ENCODE measurements around the gene RGS6. TPM values are rescaled to one million over a fixed set of nuclear protein-coding genes. Genes with fewer than 3 reads are reported as not detected.

The RGS6 gene
- total RNA-seq, 1 experiment from 2014 or later, result not detected

DNA sequence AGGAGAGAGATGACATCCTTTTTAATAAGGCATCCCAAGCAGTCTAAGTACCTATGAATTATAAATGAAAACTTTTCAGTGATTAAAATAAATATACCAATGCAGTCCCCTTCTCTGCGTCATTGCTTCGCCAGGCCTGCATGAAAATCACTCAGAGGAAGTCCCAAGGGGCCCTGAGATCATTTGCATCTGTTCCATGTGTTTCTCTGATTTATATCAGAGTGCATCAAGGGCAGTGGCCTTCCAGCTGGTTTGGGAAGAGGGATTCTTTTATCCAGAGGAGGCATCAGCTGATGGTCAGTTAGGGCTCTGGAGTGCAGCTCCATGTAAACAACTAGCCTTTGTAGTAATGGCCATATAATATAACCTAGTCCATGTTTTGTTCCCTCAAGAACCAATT, 210.1 kb downstream of the RGS6 start:
- peaks cover 13% of the 10 kb centered on the region for H3K27me3 Mint-ChIP-seq (ENCODE audit: unreplicated experiment)
- H3K9me3 Mint-ChIP-seq (ENCODE audit: low read depth, unreplicated experiment), result peaks cover 3% of the 10 kb centered on the region
- DNase-seq, result no peak
- TF ChIP-seq, protein P1, sequence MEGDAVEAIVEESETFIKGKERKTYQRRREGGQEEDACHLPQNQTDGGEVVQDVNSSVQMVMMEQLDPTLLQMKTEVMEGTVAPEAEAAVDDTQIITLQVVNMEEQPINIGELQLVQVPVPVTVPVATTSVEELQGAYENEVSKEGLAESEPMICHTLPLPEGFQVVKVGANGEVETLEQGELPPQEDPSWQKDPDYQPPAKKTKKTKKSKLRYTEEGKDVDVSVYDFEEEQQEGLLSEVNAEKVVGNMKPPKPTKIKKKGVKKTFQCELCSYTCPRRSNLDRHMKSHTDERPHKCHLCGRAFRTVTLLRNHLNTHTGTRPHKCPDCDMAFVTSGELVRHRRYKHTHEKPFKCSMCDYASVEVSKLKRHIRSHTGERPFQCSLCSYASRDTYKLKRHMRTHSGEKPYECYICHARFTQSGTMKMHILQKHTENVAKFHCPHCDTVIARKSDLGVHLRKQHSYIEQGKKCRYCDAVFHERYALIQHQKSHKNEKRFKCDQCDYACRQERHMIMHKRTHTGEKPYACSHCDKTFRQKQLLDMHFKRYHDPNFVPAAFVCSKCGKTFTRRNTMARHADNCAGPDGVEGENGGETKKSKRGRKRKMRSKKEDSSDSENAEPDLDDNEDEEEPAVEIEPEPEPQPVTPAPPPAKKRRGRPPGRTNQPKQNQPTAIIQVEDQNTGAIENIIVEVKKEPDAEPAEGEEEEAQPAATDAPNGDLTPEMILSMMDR (IDR thresholded peaks at IDR 0.05; ENCODE audit: unreplicated experiment), result no peak
- H3K27ac Mint-ChIP-seq (ENCODE audit: unreplicated experiment), result no peak overlapping the region
- BruUV-seq (replicated peaks), result no TSS peak
- H3K36me3 Mint-ChIP-seq (ENCODE audit: insufficient read depth, unreplicated experiment), result no peaks in the 10 kb centered on the region
- no peaks in the 10 kb centered on the region for H3K4me1 Mint-ChIP-seq (ENCODE audit: low read depth, unreplicated experiment)
- no peak overlapping the region for H3K4me3 Mint-ChIP-seq (ENCODE audit: low read depth, unreplicated experiment)
- intact Hi-C loops (cut with micrococcal nuclease; ENCODE audit: unreplicated experiment), result no loop called here
- CTCF ChIA-PET, result no interaction called here

DNA sequence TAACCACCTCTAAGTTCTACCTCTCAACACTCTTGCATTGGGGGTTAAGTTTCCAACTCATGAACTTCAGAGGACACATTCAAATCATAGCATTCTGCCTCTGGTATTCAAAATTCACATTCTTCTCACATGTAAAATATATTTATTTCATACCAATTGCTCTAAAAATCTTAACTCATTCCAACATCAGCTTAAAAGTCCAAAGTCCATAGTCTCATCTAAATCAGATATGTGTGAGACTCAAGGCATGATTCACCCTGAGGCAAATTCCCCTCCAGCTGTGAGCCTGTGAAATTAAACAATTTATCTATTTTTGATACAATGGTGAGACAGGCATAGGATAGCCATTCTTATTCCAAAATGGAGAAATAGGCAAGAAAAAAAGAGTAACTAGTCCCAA, 214.0 kb downstream of the RGS6 start:
- DNase-seq, result no peak
- intact Hi-C loops (cut with micrococcal nuclease; ENCODE audit: unreplicated experiment), result no loop called here
- Mint-ChIP-seq H3K27ac (ENCODE audit: unreplicated experiment) (no peak overlapping the region), H3K9me3 (ENCODE audit: low read depth, unreplicated experiment) (peaks cover 3% of the 10 kb centered on the region), H3K4me1 (ENCODE audit: low read depth, unreplicated experiment) (no peaks in the 10 kb centered on the region), H3K36me3 (ENCODE audit: insufficient read depth, unreplicated experiment) (no peaks in the 10 kb centered on the region), H3K4me3 (ENCODE audit: low read depth, unreplicated experiment) (no peak overlapping the region), H3K27me3 (ENCODE audit: unreplicated experiment) (peaks cover 30% of the 10 kb centered on the region)
- CTCF ChIA-PET, result no interaction called here
- TF ChIP-seq, protein P1 (IDR thresholded peaks at IDR 0.05; ENCODE audit: unreplicated experiment), result no peak
- no TSS peak for BruUV-seq (replicated peaks)

DNA sequence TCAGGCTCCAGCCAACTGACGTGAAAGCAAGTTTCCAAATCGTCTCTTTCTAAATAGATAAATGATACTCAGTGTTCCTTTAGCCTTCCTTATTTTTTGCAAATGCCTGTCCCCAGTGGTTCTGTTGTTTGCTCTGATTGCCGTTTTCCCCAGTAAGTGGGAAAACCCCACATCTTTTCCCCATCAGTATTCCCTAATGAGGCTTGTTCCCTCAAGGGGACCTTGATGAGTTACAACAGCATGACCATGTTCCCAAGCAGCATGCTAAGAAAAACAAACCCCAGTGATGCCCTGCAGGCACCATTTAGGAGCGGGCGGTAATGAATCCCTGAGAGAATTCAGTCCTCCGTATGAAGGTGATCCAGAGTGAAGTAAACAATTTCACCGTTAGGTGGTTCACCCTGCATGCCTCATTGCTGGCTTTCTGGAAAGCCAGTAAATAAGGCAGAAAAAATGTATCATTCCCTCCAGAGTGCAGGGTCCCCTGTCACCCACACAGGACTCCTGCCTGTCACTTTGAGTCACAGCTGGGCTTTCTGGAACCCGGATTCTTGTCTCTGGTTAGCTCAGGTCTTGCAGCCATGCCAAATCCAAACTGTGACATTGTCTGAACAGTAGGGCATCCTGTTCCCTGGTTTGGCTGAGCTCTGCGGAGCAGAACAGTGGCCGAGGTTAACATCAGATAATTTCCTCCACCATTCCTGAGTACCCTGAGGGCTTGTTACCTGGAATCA, 222.6 kb downstream of the RGS6 start:
- Mint-ChIP-seq H3K27me3 (ENCODE audit: unreplicated experiment) (peaks cover 31% of the 10 kb centered on the region), H3K4me3 (ENCODE audit: low read depth, unreplicated experiment) (no peak overlapping the region), H3K9me3 (ENCODE audit: low read depth, unreplicated experiment) (peaks cover 4% of the 10 kb centered on the region), H3K4me1 (ENCODE audit: low read depth, unreplicated experiment) (no peaks in the 10 kb centered on the region), H3K36me3 (ENCODE audit: insufficient read depth, unreplicated experiment) (no peaks in the 10 kb centered on the region), H3K27ac (ENCODE audit: unreplicated experiment) (no peak overlapping the region)
- BruUV-seq (replicated peaks), result no TSS peak
- TF ChIP-seq, protein P1 (IDR thresholded peaks at IDR 0.05; ENCODE audit: unreplicated experiment), result no peak
- intact Hi-C loops (cut with micrococcal nuclease; ENCODE audit: unreplicated experiment), result no loop called here
- CTCF ChIA-PET, result no interaction called here
- no peak for DNase-seq

GRCh38 chr14:72155379-72155993, 223.3 kb downstream of the RGS6 start:
- H3K27me3 Mint-ChIP-seq (ENCODE audit: unreplicated experiment), result peaks cover 31% of the 10 kb centered on the region
- H3K4me3 Mint-ChIP-seq (ENCODE audit: low read depth, unreplicated experiment), result no peak overlapping the region
- no peak for DNase-seq
- intact Hi-C loops (cut with micrococcal nuclease; ENCODE audit: unreplicated experiment), result no loop called here
- H3K36me3 Mint-ChIP-seq (ENCODE audit: insufficient read depth, unreplicated experiment), result no peaks in the 10 kb centered on the region
- H3K9me3 Mint-ChIP-seq (ENCODE audit: low read depth, unreplicated experiment), result peaks cover 4% of the 10 kb centered on the region
- BruUV-seq (replicated peaks), result no TSS peak
- CTCF ChIA-PET, result no interaction called here
- TF ChIP-seq, protein P1 (IDR thresholded peaks at IDR 0.05; ENCODE audit: unreplicated experiment), result no peak
- H3K27ac Mint-ChIP-seq (ENCODE audit: unreplicated experiment), result no peak overlapping the region
- H3K4me1 Mint-ChIP-seq (ENCODE audit: low read depth, unreplicated experiment), result no peaks in the 10 kb centered on the region
